Glomerular endothelial cell (primary cell): ENCODE data around the gene EZH2. TPM values are rescaled to one million over a fixed set of nuclear protein-coding genes. Genes with fewer than 3 reads are reported as not detected.
A peak's percentile ranks its signal among the peaks of the same experiment; 100 is the strongest.

ENCODE experiments used
- DNase-seq: peaks from one replicate; pipeline ENCODE4 v3.0.0-alpha.2; 2011; ENCODE audit warnings: low read depth, low spot score; ENCODE audit errors: extremely low read depth
- total RNA-seq: library from RNA; depleted of rRNA; stranded (reverse); fragments of >200 nt; gene quantifications from 2 replicates; pipeline ENCODE4 v1.2.3, GENCODE V29; 2015

The EZH2 gene
- total RNA-seq, 1 donor from 2014 or later = 8.3 TPM

DNA sequence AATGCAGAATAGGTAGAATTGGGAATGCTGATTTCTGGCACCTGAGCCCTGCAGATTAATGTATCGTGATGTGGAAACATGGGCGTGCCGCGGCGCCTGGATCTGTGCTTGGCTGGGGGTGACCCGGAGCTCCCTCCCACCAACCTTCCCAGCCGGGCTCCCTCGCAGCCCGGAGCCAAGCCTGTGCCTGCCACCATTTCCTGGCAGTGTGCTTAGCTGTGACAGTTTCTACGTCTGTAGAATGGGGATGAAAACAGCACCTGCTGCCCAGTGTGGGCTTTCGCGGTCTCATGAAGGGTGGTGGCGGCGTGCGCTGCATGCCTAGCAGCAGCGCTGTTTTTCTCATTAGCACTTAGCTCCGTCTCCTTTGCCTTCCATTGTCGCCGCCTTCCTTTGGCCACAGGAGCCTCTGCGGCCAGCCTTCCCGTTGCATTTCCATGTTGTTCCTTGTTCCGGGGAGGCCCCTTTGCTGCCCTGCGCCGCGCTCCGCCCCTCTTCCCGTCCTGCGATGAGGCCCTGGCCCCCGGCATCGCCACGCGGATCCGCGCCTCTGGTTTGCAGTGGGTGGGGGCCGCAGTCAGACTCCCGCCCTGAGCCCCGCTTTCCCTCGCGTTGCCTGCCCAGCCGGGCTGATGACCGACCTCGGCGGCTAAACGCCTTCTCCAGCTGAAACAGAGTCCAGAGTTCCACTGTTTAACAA is 101.2 kb downstream of the EZH2 start:
- no peak for DNase-seq

DNA sequence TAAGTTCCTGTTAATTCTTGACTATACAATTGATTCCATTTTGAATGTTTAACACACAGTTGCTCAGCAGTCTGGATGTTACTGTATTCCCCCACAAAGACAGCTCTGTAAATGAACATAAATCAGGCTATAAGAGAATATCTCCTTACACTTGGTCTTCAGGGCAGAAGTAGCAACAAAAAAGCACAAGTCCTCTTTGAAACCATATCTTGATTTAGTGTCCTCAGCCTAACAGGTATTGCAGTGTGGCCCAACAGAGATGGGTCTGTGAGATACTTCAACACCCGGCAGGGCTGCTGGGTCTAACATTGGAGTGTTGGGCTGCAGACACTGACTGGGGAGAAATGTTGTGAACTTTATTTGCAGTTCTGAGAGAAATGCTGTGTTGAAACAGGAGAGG is 109.6 kb downstream of the EZH2 start:
- DNase-seq = no peak

DNA sequence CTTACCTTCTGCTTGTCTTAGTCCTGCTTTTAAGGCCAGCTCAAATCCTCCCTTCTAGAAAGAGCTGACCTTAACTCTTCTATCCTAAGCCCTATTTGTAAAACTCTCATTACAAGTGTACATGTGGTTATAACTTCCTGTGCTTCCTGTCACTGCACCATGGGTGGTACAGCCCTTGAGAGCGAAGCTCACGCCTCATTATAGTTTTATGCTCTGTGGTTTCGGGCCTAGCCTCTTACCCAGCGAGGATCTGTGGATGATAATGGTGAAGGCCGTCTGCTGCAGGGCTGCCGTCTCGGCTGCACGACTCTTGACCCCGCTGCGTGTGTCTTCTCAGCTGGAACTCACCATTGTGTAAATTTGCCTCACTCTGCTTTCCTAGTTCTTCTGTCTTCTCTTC is 110.8 kb downstream of the EZH2 start:
- no peak for DNase-seq

DNA sequence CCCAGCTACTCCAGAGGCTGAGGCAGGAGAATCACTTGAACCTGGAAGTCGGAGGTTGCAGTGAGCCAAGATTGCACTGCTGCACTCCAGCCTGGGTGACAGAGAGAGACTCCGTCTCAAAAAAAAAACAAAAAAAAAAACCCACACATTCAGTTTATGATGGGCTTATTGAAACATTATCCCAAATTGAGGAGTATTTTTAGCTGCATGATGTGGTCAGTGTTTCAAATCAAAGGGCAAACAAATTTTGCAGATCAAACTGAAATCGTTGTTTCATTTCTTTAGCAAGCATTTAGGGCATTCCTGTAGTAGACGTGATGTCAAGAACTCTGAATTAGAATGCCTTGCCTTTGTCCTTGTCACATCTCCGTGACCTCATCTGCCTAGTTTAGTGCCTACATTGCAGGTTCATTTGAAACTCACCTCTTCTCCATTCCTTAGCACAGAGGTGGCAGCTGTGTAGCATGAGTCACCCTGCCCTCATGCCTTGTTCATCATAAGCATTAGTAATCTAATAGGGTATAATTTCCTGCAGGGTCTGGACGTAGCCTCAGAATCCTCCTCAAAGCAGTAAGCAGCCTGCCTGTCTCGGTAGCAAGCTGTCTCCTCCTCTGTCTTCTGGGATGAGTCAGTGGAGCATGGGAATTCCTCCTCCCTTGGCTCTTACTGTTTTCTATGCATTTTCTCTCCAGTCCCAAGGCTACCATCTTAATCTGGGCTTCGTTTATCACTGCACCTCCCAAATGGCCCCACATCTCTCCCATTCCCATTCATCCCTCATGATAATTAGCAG is 111.6 kb downstream of the EZH2 start:
- DNase-seq = peak; percentile 34

DNA sequence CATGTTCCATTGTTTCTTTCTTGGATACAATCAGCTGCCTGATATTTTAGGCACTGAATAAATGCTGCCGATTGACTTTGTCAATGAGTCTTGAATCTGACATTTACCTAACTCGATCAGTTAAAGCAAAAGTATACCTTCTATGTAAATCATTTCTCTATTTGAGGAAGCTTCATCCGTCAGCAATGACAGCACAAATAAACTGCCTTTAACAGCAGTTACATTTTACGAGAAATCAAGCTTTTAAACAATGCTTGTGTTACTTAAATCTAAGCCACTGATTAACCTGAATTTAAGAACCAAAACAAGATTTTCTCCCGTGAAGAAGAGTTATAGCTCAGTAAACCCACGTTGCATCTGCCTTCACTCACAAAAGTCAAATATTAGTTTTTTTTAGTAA is 114.1 kb downstream of the EZH2 start:
- DNase-seq = no peak

DNA sequence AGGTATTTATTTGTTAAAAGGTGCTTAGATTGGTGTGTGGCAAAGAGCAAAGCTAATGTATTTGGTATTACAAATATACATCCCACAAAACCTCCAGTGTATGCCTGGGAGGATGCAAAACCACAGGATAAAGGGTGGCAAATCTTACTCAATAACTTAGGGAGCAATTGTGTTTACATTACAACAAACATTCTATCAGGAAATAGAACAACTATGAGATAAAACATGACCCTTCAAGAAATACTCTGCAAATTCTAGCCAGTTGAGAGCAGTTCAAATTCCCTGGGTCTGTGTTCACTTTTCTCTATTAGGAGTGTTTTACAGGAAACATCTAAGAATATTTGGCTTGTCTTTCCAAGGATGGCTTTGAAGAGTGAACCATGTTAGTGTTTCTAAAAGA is 120.5 kb downstream of the EZH2 start:
- no peak for DNase-seq

DNA sequence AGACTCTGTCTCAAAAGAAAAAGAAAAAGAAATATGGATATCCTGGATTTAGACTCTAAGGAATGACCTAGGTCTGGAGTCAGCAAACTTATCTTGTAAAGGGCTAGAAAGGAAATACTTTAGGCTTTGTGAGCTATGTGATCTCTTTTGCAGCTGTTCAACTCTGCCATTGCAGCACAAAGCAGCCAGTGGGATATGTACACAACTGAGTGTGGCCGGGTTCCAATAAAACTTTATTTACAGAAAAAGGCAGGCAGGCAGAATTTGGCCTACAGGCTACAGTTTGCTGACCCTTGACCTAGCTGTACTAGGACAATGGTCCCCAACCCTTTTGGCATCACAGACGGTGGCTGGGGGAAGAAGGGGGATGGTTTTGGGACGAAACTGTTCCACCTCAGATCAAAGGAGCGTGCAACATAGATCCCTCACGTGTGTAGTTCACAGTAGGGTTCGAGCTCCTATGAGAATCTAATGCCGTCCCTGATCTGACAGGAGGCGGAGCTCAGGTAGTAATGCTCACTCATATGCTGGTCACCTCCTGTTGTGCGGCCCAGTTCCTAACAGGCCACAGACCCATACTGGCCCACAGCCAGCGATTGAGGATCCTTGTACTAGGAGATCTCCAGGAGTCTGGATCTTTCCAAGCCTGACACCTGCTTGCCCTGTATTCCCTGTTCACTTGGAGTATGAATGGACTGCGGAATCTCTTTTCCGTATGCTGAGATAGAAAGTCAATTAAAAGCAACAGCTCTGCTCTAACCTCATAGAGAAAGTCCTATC is 122.4 kb downstream of the EZH2 start:
- DNase-seq = no peak

Other genes starting within 250 kb of the EZH2 start
- 45.4 and 47.0 TPM in 2 replicates for gene CUL1, start 185.4 kb downstream of the EZH2 start, total RNA-seq
- 324 and 327 TPM in 2 replicates for gene PDIA4, start 144.2 kb upstream of the EZH2 start, total RNA-seq
- gene ZNF786, start 206.4 kb upstream of the EZH2 start, total RNA-seq = 7.8 and 7.9 TPM in 2 replicates
- gene ZNF425, start 242.0 kb upstream of the EZH2 start, total RNA-seq = 1.4 and 1.6 TPM in 2 replicates